Measurements from ENCODE around the gene PXMP2.

Gene PXMP2

DNA sequence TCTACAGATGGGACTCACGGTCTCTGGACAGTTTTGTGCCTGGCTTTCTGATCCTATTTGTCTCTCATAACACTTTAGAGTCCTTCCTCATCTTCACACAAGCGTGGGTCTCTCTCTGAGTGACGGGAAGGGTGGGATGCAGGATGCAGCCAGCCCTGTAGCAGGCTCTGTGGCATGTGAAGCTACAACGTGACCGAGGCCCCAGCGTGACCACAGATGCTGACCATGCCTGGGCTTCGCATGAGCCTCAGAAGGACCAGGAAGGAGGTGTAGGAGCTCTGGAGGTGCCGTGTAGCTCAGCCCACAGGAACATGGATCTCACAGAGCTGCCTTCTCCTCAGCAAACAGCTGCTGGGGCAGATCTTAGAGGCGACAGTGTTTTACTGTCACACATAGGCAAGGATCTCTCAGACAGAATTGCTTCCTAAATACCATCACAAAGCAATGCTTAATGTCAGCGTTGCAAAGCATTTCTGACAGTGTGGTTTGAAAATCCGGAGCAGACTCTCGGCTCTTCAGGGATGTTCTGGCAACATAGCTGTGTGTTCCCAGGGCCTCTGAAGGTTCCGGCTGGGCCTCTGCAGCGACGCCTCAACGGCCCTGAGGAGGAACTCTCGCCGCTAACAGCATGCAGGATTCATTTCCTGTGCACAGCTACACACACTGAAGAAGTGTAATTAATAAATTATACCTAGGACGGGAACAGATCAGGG is 52.4 kb downstream of the PXMP2 start:
- no peak overlapping the region for H3K4me3 ChIP-seq (replicated peaks; ENCODE audit: low read depth, low read length)
- TF ChIP-seq, protein P1, sequence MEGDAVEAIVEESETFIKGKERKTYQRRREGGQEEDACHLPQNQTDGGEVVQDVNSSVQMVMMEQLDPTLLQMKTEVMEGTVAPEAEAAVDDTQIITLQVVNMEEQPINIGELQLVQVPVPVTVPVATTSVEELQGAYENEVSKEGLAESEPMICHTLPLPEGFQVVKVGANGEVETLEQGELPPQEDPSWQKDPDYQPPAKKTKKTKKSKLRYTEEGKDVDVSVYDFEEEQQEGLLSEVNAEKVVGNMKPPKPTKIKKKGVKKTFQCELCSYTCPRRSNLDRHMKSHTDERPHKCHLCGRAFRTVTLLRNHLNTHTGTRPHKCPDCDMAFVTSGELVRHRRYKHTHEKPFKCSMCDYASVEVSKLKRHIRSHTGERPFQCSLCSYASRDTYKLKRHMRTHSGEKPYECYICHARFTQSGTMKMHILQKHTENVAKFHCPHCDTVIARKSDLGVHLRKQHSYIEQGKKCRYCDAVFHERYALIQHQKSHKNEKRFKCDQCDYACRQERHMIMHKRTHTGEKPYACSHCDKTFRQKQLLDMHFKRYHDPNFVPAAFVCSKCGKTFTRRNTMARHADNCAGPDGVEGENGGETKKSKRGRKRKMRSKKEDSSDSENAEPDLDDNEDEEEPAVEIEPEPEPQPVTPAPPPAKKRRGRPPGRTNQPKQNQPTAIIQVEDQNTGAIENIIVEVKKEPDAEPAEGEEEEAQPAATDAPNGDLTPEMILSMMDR (IDR thresholded peaks at IDR 0.05; ENCODE audit: low read depth, low read length, missing control alignments) = no peak
- no peak for DNase-seq (ENCODE audit: extremely low read depth, low read depth)

DNA sequence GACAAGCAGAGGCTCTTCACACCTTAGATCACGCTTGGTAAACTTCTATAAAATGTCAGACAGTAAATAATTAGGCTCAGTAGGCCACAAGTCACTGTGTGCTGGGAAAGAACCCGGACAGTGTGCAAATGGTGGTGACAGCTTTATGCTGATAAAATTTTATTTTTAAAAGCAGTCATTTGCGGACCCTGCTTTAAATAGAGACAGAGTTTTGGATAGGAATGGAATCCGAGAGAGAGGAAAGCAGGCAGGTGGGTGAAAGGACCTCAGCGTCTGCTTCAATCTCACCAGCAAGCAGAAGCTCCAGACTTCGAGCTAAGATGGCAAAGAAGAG is 52.9 kb downstream of the PXMP2 start:
- no peak overlapping the region for H3K4me3 ChIP-seq (replicated peaks; ENCODE audit: low read depth, low read length)
- no peak for DNase-seq (ENCODE audit: extremely low read depth, low read depth)
- TF ChIP-seq, protein P1 (IDR thresholded peaks at IDR 0.05; ENCODE audit: low read depth, low read length, missing control alignments) = no peak

DNA sequence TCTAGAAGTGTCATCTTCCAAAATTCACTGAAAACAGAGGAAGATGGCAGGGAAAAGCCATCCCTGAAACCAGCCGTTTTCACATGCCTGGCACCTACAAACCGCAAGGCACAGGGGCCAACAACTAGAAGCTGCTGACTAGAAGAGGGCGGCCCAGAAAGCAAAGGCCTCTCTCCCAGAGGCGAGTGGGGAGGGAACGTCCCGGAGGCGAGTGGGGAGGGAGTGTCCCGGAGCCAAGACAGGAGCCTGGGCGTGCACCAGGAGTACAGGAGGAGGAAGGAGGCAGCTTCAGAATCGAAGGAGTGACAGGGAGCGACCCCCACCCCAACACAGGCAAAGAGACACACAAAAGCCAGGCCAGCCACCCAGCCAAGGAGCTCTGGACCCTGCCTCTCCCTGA is 53.3 kb downstream of the PXMP2 start:
- no peak overlapping the region for H3K4me3 ChIP-seq (replicated peaks; ENCODE audit: low read depth, low read length)
- DNase-seq (ENCODE audit: extremely low read depth, low read depth) = no peak
- TF ChIP-seq, protein P1 (IDR thresholded peaks at IDR 0.05; ENCODE audit: low read depth, low read length, missing control alignments) = no peak

DNA sequence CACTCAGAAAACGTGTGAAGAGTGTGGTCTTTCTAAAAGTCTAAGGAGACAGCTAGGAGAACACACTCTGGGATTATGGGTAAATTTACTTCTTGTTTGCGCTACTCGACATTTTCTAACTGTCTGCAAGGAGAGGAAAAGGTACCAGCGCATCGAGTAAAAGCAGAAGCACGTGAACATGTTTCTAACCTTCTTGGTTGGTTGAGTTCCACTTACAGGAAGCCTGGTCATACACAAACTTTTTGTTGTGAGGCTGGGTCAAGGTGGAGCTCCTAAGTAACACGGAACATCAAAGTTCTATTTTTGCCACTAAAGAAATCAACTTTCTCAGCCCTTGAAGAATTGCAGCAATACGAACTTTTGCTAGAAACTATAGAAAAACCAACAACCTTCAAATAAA is 54.2 kb downstream of the PXMP2 start:
- no peak overlapping the region for H3K4me3 ChIP-seq (replicated peaks; ENCODE audit: low read depth, low read length)
- TF ChIP-seq, protein P1 (IDR thresholded peaks at IDR 0.05; ENCODE audit: low read depth, low read length, missing control alignments) = no peak
- no peak for DNase-seq (ENCODE audit: extremely low read depth, low read depth)

DNA sequence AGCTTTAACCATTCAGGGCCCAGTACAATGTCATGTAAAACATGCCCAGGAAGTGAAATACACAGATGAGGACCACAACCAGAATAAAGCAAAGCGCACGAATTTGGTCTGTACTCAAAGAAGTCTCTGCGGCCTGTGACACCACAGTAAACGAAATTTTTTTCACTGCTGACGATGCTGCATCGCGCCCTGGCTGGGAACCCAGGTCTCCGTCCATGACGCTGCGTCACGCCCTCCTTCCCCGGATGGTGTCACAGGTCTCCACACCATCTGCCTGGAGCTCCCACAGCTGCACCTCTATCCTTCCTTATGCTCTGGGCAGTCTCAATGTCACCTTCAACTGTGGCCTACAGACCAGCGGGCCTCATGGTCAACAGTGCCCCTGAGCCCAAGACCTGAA is 56.4 kb downstream of the PXMP2 start:
- TF ChIP-seq, protein P1 (IDR thresholded peaks at IDR 0.05; ENCODE audit: low read depth, low read length, missing control alignments) = no peak
- H3K4me3 ChIP-seq (replicated peaks; ENCODE audit: low read depth, low read length) = no peak overlapping the region
- no peak for DNase-seq (ENCODE audit: extremely low read depth, low read depth)

DNA sequence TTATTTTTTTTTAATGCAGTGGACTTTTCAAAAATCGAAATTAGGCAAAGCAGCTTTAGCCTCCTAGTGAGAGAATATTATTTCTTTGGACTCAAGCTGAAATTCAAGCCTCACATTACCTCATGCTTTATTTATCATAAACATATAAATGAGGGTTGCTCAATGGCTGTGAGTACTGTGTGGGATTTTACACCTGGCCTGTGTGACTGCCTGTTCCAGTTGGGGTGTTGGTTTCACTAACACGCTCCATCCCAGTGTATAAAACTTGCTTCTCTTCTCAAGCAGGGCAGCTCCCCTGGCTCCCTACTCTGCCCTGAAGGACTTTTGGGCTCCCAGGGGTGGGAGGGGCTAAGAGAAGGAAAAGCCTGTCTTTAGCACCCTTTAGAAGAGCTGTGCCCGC is 59.2 kb downstream of the PXMP2 start:
- no peak for DNase-seq (ENCODE audit: extremely low read depth, low read depth)
- TF ChIP-seq, protein P1 (IDR thresholded peaks at IDR 0.05; ENCODE audit: low read depth, low read length, missing control alignments) = no peak
- no peak overlapping the region for H3K4me3 ChIP-seq (replicated peaks; ENCODE audit: low read depth, low read length)

DNA sequence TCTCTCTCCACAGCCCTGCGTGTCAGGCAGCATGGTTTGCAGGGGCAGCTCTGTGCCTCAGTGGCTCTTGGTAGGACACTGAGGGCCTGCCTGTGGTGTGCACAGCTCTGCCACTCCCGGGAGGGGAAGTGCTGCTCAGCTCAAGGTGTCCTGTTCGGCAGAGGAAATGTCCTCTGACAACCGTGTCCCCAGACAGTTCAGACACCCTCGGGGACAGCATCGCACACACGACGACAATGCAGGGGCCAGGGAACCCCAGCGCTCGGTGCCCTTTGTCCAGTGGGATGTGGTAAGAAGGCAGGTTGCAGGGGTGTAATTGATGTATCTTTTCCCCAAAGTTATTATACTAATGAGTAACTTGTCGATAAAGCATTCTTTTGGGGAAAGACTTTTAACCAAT is 60.0 kb downstream of the PXMP2 start:
- DNase-seq (ENCODE audit: extremely low read depth, low read depth) = no peak
- H3K4me3 ChIP-seq (replicated peaks; ENCODE audit: low read depth, low read length) = no peak overlapping the region
- TF ChIP-seq, protein P1 (IDR thresholded peaks at IDR 0.05; ENCODE audit: low read depth, low read length, missing control alignments) = no peak

Data from HFF-Myc (cell line).